ENCODE results near the gene GRB2. TPM values are rescaled to one million over a fixed set of nuclear protein-coding genes. Genes with fewer than 3 reads are reported as not detected.
A peak's percentile ranks its signal among the peaks of the same experiment; 100 is the strongest.
"Not testable (repeated sequence)": the region's sequence is repeated elsewhere in the genome, so short reads cannot be mapped to it uniquely, and the experiment has no call there.

GRB2 gene
- total and polyA plus RNA-seq, 2 experiments from 2014 or later, result 132 to 198 TPM

- Histone ChIP-seq H3K4me1 (ENCODE audit: low read depth) (no peaks in the 10 kb centered on the region), H3K36me3 (no peaks in the 10 kb centered on the region), H3K27me3 (no peaks in the 10 kb centered on the region), H3K9me3 (ENCODE audit: low read depth) (no peaks in the 10 kb centered on the region), H3K4me3 (no peak overlapping the region), H3K27ac (no peak overlapping the region)
- no peak for DNase-seq (ENCODE audit: low read depth in 1 of 2, low spot score in 1 of 2)
- TF ChIP-seq, protein P1, sequence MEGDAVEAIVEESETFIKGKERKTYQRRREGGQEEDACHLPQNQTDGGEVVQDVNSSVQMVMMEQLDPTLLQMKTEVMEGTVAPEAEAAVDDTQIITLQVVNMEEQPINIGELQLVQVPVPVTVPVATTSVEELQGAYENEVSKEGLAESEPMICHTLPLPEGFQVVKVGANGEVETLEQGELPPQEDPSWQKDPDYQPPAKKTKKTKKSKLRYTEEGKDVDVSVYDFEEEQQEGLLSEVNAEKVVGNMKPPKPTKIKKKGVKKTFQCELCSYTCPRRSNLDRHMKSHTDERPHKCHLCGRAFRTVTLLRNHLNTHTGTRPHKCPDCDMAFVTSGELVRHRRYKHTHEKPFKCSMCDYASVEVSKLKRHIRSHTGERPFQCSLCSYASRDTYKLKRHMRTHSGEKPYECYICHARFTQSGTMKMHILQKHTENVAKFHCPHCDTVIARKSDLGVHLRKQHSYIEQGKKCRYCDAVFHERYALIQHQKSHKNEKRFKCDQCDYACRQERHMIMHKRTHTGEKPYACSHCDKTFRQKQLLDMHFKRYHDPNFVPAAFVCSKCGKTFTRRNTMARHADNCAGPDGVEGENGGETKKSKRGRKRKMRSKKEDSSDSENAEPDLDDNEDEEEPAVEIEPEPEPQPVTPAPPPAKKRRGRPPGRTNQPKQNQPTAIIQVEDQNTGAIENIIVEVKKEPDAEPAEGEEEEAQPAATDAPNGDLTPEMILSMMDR (IDR thresholded peaks at IDR 0.05; ENCODE audit: low read depth, low read length), result no peak
Observed at GRCh38 chr17:75285123-75285522, 120.4 kb downstream of the GRB2 start.

GRCh38 chr17:75280189-75280588 is 125.3 kb downstream of the GRB2 start:
- not testable (repeated sequence) for DNase-seq (ENCODE audit: low read depth in 1 of 2, low spot score in 1 of 2); H3K27me3 ChIP-seq; H3K4me1 ChIP-seq (ENCODE audit: low read depth); H3K27ac ChIP-seq; H3K4me3 ChIP-seq; H3K36me3 ChIP-seq; H3K9me3 ChIP-seq (ENCODE audit: low read depth)

DNA sequence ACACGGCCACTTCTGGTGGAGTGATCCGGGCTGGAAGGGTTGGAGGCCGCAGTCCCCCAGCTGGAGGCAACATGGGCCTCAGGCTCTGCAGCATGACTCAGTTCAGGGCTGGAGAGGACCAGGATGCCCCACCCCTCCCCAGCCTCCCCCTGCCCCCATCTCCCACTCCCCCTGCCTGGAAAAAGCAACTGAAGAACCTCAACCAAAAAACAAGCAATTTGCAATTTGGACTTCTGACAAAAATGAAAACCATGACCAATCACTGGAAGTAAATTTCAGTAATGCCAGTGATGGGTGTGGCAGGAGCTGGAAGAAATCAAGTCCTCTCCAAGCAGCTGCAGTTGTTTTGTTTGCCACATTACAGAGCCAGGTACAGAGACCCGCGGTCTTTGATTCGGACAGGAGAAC is 127.8 kb downstream of the GRB2 start:
- TF ChIP-seq, protein P1 (IDR thresholded peaks at IDR 0.05; ENCODE audit: low read depth, low read length), result no peak
- Histone ChIP-seq H3K36me3 (no peaks in the 10 kb centered on the region), H3K27ac (no peak overlapping the region), H3K4me1 (ENCODE audit: low read depth) (no peaks in the 10 kb centered on the region), H3K27me3 (no peaks in the 10 kb centered on the region), H3K4me3 (no peak overlapping the region), H3K9me3 (ENCODE audit: low read depth) (no peaks in the 10 kb centered on the region)
- no peak for DNase-seq (ENCODE audit: low read depth in 1 of 2, low spot score in 1 of 2)

GRCh38 chr17:75273977-75274708 is 131.3 kb downstream of the GRB2 start:
- no peaks in the 10 kb centered on the region for H3K36me3 ChIP-seq
- H3K27me3 ChIP-seq, result no peaks in the 10 kb centered on the region
- no peaks in the 10 kb centered on the region for H3K9me3 ChIP-seq (ENCODE audit: low read depth)
- H3K4me1 ChIP-seq (ENCODE audit: low read depth), result no peaks in the 10 kb centered on the region
- no peak overlapping the region for H3K4me3 ChIP-seq
- no peak overlapping the region for H3K27ac ChIP-seq
- DNase-seq (ENCODE audit: low read depth in 1 of 2, low spot score in 1 of 2), result peak in 1 of 2 donors; percentile 81
- TF ChIP-seq, protein P1 (IDR thresholded peaks at IDR 0.05; ENCODE audit: low read depth, low read length), result no peak

GRCh38 chr17:75272848-75273184 is 132.7 kb downstream of the GRB2 start:
- H3K9me3 ChIP-seq (ENCODE audit: low read depth), result no peaks in the 10 kb centered on the region
- H3K4me1 ChIP-seq (ENCODE audit: low read depth), result no peaks in the 10 kb centered on the region
- no peak for DNase-seq (ENCODE audit: low read depth in 1 of 2, low spot score in 1 of 2)
- no peaks in the 10 kb centered on the region for H3K36me3 ChIP-seq
- no peak overlapping the region for H3K4me3 ChIP-seq
- no peaks in the 10 kb centered on the region for H3K27me3 ChIP-seq
- no peak overlapping the region for H3K27ac ChIP-seq
- TF ChIP-seq, protein P1 (IDR thresholded peaks at IDR 0.05; ENCODE audit: low read depth, low read length), result no peak

DNA sequence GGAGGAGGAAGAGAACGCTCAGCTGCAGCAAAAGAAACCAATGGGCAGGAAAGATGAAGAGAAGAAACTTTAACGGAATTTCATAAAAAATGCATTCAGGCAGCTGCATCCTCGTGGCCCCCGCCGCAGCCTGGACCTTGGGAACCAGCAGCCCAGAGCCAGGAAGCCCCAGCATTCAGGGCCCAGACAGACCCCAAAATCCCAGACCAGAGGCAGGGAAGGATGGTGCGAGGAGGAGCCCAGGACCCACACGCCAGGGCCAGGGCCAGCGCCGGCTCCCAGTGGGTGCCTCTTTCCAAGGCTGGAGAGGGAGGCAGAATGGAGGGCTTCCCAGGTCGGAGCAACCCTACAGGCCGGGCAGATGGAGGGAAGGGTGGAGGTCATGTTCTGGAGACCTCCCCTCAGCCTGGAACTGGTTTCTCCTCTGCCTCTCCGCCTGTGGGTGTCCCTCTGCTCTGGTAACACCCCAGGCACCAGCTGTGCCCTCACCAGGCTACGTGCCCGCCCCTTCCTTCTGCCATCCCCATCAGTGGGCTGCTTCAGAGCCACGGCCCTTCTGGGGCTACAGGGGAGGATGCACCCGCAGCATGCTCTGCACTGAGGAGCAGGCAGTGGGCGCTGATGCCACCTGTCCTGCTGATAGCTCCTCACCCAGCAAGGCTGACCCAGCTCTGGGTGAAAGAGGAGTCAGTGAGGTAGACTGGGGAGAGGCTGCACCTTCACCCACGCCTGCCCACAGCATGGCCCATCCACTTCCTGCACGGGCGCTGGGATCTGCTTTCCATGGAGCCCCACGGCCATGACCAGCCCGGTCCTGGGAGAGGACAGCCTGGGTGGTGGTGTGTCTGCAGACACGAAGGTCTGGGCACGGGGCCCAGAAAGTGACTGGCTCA is 133.3 kb downstream of the GRB2 start:
- peak in 1 of 2 donors; percentile 46 for DNase-seq (ENCODE audit: low read depth in 1 of 2, low spot score in 1 of 2)
- TF ChIP-seq, protein P1 (IDR thresholded peaks at IDR 0.05; ENCODE audit: low read depth, low read length), result no peak
- no peaks in the 10 kb centered on the region for H3K9me3 ChIP-seq (ENCODE audit: low read depth)
- H3K27me3 ChIP-seq, result no peaks in the 10 kb centered on the region
- H3K27ac ChIP-seq, result no peak overlapping the region
- H3K36me3 ChIP-seq, result no peaks in the 10 kb centered on the region
- H3K4me1 ChIP-seq (ENCODE audit: low read depth), result no peaks in the 10 kb centered on the region
- H3K4me3 ChIP-seq, result peak overlapping the region; percentile 94

All from cardiac muscle cell (in vitro differentiated cells and primary cell).